OCI-M1 (cell line): ENCODE data around the gene SLC2A9.
A peak's percentile ranks its signal among the peaks of the same experiment; 100 is the strongest.

Experiments used
- DNase-seq: peaks from one replicate; lab custom pipeline; 2025; lab: John Stamatoyannopoulos, UW

The SLC2A9 gene

GRCh38 chr4:9962611-9963314, 58.5 kb downstream of the SLC2A9 start:
- no peak for DNase-seq

GRCh38 chr4:9954468-9954867, 66.8 kb downstream of the SLC2A9 start:
- DNase-seq = no peak

- DNase-seq = no peak
These were observed 68.2 kb downstream of the SLC2A9 start for GRCh38 chr4:9953089-9953488.

GRCh38 chr4:9952415-9952950, 68.8 kb downstream of the SLC2A9 start:
- DNase-seq = peak; percentile 24

GRCh38 chr4:9949573-9949972, 71.7 kb downstream of the SLC2A9 start:
- no peak for DNase-seq

GRCh38 chr4:9947168-9948062, 73.9 kb downstream of the SLC2A9 start:
- no peak for DNase-seq

GRCh38 chr4:9946170-9946569, 75.1 kb downstream of the SLC2A9 start:
- no peak for DNase-seq

- DNase-seq = no peak
These were observed 76.6 kb downstream of the SLC2A9 start for GRCh38 chr4:9944431-9945425.

- DNase-seq = no peak
These were observed 77.5 kb downstream of the SLC2A9 start for GRCh38 chr4:9943761-9944160.

GRCh38 chr4:9942921-9943600, 78.2 kb downstream of the SLC2A9 start:
- DNase-seq = no peak

GRCh38 chr4:9942139-9942538, 79.2 kb downstream of the SLC2A9 start:
- no peak for DNase-seq

GRCh38 chr4:9940041-9940440, 81.3 kb downstream of the SLC2A9 start:
- DNase-seq = no peak

GRCh38 chr4:9938933-9939332, 82.4 kb downstream of the SLC2A9 start:
- DNase-seq = no peak

GRCh38 chr4:9937078-9937477, 84.2 kb downstream of the SLC2A9 start:
- peak; percentile 19 for DNase-seq

GRCh38 chr4:9936129-9936644, 85.1 kb downstream of the SLC2A9 start:
- peak; percentile 66 for DNase-seq

- DNase-seq = no peak
These were observed 87.3 kb downstream of the SLC2A9 start for GRCh38 chr4:9933956-9934355.

- DNase-seq = no peak
These were observed 88.1 kb downstream of the SLC2A9 start for GRCh38 chr4:9933184-9933583.

GRCh38 chr4:9932771-9933170, 88.5 kb downstream of the SLC2A9 start:
- DNase-seq = no peak

- DNase-seq = no peak
These were observed 90.2 kb downstream of the SLC2A9 start for GRCh38 chr4:9931146-9931545.

- no peak for DNase-seq
These were observed 92.2 kb downstream of the SLC2A9 start for GRCh38 chr4:9929111-9929510.
